Activated CD8-positive, alpha-beta memory T cell treated with anti-CD3 and anti-CD28 coated beads, Interleukin-2, amount 50 U/mL, for 1 hour (primary cell): ENCODE data around the gene ADPRH.

Experiments used
- DNase-seq: peaks from one replicate; pipeline ENCODE4 v3.0.0-alpha.2; 2020; ENCODE audit errors: extremely low read depth

Gene ADPRH

DNA sequence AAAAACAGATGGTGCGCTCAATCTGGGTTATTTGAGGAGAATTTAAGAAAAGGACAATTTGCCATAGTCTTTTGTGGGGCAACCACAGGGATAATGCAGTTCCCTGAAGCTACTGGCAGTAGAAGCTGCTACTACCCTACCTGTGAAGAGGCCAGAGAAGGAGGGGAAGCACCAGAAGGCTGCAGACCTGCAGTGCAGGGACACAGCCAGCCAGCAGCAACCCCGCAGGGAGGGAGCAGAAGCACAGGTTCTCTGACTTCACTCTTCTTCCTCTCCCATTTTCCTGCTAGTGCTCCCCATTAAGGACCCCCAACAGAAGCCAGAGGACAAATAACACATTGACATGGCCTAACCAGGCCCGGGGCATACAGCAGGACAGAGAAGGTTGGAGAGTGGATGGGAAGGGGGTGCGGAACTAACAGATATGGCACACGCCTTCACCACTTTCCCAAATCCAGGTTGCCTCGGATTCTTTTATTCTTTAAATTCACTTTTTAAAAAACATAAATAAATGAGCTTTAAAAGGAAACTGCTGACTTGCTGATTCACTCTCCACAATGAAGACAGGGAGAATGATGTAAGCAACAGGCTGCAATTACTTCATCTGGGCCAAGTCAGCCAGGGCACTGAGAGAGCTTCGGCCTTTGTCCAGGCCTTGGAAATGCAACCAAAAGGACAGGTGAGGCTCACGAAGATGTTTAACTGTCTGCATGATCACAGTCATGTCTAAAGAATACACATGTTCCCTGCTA is 51.0 kb downstream of the ADPRH start:
- DNase-seq: no peak

DNA sequence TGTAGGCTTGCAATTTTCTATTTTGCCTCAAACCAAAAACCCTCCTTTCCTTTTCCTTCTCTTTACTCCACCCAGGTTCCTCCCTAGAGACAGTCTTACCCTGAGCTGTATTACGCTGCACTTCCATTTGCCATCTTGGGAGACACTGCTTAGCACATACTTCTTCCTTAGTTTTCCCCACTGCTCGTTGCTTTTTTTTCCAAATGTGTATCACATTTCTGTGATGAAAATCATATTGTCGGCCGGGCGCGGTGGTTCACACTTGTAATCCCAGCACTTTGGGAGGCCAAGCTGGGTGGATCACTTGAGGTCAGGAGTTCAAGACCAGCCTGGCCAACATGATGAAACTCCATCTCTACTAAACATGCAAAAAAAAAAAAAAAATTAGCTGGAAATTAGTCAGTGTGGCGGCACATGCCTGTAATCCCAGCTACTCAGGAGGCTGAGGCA is 51.6 kb downstream of the ADPRH start:
- no peak for DNase-seq

DNA sequence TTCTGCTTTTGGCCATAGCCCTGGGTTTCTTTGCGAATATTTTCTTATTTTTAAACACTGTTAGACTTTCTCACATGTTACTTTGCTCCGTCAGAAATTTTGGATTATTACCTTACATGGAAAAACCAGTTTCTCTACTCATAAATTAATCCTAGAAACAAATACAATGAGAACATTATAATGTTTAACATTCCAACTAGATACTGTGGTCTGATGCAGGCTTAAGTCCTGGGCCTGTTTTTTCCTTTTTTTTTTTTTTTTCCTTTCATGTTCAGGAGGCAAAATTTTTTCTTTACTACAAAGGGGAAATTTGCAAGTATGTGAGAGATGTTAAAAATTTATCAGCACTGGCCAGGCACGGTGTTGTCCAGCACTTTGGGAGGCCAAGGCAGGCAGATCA is 52.2 kb downstream of the ADPRH start:
- no peak for DNase-seq

DNA sequence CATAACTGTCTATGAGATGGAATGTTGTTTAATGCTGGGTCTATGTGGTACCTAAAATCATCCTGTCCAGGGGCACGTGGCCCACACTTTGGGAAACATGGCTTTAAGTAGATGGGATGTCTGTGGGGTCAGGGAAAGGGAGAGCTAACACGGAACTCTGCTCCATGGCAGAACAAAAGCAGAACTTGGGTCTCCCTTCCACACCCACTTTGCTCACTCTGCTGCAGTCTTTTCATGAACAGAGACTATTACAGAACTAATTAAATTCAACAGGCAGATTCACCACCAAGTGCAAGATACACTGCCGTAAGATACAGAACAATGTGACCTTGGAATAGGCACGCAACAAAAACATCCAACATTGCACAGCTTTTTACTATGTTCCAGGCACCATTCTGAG is 52.9 kb downstream of the ADPRH start:
- DNase-seq: no peak

DNA sequence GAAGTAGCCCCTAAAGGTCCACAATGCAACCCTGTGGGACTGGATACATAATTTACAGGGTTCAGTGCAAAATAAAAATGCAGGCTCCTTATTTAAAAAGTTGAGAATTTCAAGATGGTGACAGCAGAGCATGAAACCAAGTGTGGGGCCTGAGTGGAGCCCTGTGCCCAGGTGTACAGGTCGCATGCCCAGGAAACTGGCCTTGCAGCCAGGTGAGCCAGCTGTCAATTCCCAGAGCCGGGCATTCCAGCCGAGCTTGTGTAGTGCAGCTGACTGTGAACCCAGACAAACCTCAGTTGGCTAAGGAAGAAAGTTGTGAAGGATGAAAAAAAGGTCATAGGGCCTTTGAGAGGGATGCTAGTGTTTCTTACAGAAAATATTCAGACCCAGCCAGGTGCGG is 53.5 kb downstream of the ADPRH start:
- no peak for DNase-seq

DNA sequence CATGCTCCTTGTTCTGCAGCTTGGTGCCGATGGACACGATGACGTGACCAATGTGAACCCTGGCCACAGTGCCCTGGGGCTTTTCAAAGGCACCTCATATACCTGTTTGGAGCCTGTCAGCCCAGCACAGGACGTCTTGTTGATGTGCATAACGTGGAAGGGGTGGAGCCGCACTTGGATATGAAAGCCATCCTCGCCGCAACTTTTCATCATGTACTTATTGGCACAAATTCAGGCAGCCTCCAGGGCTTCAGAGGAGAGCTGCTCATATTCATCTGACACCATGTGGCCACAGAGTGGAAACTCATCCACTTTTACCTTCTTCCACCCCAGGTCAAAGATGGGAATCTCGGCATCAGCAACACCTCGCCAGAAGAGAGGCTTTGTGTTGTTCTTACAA is 56.4 kb downstream of the ADPRH start:
- no peak for DNase-seq

DNA sequence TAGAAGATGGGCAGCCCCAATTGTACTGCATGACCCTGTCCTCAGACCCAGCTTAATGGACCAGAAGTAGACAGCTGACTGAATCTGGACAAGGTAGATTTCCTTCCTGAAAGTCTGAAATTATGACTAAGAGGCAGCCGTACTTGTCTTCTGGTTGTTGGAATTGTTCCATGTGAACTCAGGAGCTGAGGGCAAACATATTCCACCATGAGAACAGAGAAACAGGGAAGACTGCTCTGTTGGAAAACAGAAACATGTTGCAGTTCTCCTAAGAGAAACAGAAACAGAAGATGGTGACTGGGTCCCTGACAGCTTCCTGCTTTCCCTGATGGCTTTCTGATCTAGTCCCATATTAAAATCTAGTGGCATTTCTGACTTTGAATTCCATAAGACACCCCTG is 57.0 kb downstream of the ADPRH start:
- no peak for DNase-seq

DNA sequence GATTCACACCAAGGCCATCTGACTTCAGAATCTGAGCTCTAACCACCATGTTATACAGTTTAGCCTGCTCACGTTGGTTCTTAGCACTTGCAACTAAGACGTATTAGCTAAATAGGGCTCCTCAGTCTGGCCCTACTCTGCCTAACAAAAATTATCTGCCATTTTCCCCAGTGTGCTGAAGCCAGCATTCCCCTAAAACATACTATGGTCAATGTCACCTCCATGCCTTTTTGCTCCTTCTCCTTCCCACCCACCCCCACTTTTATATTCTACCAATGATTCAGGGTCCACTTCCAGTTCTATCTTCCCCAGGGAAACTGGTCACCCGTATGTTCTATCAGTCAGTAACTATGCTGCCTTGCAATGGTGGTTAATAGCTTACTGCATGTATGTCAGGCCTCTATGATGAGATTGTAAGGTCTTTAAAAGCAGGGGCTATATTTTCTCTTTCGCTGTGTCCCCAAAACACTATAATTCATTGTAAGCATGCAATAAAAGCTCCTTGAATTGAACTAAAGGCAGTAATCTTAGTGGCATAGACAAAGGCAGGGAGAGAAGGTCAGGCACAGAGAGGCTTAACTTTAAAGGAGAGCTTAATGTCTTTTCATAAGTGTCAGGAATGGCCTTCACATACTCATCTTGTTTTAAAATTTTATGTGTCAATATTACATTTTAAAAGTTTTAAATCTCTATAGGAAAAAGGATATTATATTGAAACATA is 57.8 kb downstream of the ADPRH start:
- DNase-seq: no peak

DNA sequence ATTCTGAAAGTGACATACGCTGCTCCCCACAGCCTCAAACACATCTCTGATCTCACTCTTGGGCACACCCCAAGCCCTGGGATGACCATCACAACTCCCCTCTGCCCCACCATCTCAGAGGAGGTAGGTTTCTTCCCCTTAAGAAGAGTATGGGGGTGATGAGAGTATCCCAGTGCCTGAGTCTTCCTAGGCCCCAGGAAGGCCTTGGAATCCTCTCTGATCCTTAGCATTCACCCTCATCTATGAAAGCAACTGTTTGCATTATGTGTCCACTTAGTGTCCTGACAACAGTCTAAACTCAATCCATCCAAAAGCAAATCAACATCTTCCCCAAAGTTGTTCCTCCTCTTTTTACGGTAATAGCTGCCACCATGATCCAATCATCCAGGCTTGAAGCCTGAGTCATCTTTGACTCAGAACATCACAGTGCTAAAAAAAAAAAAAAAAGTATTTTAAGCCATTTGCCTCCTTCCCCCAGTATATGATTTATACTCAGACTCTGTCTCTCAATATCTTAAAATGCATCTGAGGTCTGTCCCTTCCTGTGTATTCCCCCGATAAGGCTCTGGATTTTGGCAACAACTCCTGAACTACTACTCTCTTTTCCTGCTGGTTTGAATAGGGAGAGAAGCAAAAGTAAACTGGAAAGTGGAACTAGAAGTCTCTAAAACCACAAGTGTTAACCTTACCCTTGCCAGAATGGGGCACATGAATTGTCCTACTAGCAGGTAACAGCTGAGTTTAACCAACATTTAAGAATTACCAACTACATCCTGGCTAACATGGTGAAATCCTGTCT is 58.6 kb downstream of the ADPRH start:
- no peak for DNase-seq
